ENCODE results near the gene SSUH2. TPM values are rescaled to one million over a fixed set of nuclear protein-coding genes. Genes with fewer than 3 reads are reported as not detected.
"Not testable (repeated sequence)": the region's sequence is repeated elsewhere in the genome, so short reads cannot be mapped to it uniquely, and the experiment has no call there.

Gene SSUH2
- total RNA-seq, 1 donor: under 0.01 TPM

DNA sequence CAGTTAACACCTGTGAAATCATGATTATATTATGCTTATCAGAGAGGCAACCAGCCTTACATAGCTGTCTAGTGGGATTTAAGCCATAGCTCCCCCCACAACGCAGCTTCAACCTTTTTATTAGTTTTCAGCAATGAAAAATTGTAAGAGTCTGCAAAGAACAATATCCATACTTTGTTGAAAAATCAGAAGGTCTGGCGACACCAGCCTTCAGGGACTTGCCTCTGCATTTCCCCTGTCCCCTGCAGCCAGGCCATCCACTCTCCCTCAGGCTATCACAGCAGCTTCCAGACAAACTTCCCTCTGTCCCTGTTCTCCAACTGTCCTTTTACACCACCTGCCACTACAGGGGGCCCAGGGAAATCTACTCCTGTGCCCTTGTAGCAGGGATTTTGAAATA, 59.9 kb downstream of the SSUH2 start:
- DNase-seq (ENCODE audit: low read depth in 2 of 3, low spot score in 2 of 3): no peak

DNA sequence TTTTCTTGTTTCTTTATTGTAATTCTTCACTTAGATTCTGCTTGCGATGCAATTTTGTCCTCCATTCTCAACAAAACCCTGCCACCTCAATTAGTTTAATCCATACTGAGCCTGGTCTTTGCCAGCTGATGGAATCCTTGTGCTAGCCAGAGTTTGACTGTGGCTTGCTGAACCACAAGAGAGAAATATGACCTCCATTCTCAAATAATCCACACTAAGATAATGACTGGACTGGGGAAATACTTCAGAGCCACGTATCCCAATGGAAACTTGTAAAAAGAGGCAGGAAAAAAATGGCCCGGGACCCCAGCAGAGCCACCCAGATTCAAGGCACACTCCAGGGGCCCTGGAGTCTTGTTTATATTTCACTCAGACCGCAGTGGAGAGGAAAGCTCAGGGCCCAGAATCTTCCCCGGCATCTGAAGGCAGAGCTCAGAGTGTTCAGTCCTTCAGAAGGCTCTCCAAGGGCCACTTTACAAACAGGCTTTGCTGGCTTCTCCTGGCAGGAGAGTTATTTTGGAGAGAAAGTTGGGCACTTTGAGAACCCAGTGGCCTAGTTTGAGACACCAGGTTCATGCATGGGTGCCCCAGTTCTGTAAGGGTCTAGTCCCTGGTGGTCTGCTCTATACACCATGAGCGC, 62.7 kb downstream of the SSUH2 start:
- no peak for DNase-seq (ENCODE audit: low read depth in 2 of 3, low spot score in 2 of 3)

DNA sequence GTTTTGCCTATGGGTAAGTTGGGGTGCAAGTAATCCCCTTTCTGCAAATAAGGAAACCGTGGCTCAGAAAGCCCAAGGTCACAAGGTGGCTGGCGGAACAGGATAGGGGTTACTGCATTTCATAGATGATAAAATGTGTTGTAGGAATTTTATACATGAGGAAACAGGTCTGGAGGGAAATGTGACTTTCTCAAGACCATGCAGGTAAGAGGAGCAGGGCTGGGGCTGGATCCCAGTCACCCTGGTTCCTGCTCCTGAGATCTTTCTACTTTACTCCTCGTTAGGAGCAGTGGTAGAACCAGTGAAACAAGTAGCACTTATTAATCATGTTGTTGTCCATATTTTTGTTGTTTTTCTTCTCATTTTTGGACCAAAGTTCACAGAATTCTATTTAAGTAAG, 63.2 kb downstream of the SSUH2 start:
- no peak for DNase-seq (ENCODE audit: low read depth in 2 of 3, low spot score in 2 of 3)

DNA sequence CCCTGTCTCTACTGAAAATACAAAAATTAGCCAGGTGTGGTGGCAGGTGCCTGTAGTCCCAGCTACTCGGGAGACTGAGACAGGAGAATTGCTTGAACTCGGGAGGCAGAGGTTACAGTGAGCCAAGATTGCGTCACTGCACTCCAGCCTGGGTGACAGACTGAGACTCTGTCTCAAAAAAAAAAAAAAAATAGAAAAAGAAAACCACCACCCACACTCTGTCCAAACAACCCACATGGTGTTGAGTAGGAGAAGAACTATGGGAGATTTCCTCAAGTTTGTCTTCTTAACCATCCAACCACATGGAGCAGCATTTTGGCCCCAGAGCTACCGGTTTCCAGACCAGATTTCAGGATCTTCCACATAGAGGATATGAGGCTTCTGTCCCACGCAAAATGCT, 64.2 kb downstream of the SSUH2 start:
- not testable (repeated sequence) for DNase-seq (ENCODE audit: low read depth in 2 of 3, low spot score in 2 of 3)

DNA sequence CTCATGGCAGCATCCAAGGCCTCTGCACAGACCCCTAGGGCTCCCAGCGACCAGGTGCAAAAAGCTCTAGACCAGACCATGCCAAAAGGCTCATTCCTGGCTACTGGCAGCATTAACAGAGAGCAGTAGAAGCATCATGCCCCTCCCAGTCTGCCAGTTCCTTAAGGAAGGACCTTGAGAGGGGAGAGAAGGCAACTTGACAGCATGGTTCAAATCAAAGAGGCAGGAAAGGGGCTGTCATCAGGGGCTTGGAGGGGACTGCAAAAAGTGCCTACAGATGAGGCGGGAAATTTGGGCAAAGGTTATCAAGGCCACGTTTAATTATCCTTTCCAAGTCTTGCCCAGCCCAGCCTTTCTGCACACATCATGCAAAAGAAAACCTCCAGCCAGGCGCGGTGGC, 64.7 kb downstream of the SSUH2 start:
- no peak for DNase-seq (ENCODE audit: low read depth in 2 of 3, low spot score in 2 of 3)

DNA sequence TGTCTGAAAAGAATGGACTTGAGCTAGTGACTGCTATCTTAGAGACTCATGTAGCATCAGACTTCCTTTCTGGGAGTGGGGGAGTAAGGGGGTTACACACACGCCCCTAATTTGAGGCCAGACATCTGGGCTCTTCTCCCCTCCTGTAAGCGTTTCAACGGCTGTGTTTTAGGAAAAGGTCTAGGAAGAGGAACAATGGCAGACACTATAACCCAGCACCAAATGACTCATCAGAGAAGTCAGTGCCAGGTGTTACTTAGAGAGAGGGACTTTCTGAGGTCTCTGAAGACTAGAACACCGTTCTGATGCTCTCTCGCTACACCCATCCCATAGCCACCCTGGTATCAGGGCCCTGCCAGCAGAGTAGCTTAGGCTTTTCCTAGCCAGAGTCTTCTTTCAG, 65.5 kb downstream of the SSUH2 start:
- peak in 2 of 3 donors; percentile 9 to 49 for DNase-seq (ENCODE audit: low read depth in 2 of 3, low spot score in 2 of 3)

DNA sequence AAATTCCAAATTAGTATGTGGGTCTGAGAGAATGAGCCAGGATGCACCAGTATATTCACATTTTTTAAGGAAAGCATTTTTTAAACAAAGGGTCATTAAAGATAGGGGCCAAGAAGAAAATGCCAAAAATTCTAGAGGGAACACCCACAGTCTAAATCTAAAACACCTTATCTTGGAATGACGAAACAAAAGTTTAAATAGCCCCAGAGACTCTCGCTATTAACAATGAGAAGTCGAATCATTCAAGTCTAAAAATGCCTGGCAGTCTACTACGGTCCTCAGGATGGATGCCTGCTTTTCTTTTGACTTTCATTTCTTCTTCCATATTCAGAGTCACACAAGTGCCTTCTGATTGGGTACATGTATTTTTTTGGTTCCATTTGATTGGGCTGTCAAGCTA, 66.3 kb downstream of the SSUH2 start:
- DNase-seq (ENCODE audit: low read depth in 2 of 3, low spot score in 2 of 3): no peak

DNA sequence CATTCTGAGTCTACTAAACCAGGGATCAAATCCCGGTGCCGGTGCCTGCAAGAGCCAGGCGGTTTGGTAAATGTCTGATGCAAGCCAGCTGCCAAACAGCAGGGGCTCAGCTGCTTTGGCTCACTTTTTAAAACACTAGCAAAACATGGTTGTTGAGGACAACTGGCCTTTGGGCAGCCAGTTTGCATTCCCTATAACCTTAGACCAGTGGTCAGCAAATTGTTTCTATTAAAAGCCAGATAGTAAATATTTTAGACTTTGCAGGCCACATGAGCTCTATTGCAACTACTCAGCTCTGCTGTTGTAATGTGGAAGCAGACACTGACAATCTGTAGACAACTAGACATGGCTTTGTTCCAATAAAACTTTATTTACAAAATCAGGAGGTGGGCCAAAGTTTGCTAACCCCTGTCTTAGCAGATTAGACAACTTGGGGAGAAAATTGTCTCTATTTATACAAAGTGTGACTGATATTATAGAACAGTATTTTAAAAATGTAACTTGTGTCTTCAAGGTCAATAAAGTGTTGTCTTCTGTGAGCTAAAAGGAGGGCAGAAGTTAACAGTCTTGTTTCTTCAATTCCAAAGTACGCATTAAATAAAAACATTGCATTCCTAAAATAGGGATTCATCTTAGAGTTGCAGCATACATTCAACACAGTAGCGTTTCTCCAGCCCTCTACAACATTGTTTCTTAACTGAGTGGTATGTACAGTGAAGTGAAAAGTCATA, 67.6 kb downstream of the SSUH2 start:
- DNase-seq (ENCODE audit: low read depth in 2 of 3, low spot score in 2 of 3): no peak

DNA sequence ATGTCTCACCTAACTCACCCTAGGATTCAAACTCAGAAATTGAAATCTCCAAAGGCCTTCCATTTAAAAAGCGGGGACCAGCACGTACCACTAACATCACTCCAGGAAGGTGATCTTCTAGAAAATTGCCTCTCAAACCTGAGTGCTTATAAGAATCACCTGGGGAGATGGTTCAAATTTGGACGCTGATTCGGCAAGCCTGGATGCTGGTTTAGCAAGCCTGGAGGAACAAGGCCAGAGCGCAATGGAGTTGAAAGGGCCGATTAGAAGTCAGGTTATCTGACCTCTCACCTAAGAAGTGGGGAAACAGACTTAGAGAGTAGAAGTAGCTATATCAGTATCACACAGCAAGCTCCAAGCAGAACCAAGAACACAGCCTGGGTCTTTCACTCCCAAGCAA, 68.2 kb downstream of the SSUH2 start:
- DNase-seq (ENCODE audit: low read depth in 2 of 3, low spot score in 2 of 3): no peak

DNA sequence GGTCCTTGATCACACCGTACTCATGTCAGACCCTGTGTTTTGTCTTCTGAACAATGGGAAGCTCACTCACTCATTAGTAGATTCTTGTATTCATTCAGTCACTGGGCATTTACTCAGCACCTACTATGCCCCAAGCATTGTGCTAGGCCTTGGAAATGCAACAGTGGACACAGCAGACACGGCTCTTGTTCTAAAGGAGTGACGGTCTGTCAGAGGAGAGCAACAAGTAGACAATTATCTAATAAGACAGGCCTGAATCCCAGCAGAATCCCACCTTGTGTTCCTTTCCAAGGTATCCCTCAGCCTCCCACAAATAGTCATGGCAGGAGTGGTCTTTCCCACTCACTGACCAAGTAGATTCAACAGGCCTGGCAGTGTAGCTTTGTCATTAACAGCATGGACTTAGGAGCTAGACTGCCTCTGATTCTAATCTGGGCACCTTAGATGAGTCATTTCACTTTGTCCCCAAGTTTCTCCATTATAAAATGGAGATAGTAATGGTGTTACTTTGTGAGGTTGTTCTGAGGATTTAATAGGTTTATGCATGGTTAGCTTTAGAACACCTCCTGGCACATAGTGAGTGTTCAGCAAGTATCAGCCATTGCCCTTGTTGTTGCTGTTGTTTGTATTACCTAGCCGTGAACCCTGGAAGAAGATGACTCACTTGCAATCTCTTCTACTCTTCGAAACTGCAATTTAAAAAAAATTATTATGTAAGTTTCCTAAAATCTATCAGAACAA, 69.1 kb downstream of the SSUH2 start:
- no peak for DNase-seq (ENCODE audit: low read depth in 2 of 3, low spot score in 2 of 3)

DNA sequence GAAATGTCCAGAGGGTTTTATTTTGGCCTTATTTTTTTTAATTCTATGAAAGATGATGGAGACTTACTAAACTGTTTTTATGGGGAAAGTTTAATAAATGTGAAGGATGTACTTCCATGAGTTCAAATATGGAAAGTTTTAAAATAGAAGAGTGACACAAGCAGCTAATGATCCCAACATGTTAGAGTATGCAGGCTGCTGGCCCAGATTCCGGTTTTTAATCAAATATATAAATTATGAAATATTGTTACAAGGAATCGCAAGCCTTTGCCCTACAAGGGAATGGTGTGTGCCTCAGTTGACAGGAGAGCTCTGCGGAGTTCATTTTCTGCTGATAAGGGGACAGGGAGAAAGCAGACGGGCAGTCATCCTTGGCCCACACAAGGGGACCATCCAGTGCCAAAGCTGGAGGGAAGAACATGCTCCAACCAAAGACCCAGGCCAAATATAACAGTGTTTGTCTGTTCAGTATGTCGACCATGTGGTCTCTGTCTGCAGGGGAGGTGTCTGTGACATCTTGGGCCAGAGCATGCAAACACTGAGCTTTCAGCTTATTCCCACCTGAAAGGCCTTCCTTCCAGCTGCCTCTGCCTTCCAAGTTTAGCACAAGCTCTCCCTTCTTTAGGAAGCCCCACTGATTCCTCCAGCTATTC, 69.8 kb downstream of the SSUH2 start:
- no peak for DNase-seq (ENCODE audit: low read depth in 2 of 3, low spot score in 2 of 3)

DNA sequence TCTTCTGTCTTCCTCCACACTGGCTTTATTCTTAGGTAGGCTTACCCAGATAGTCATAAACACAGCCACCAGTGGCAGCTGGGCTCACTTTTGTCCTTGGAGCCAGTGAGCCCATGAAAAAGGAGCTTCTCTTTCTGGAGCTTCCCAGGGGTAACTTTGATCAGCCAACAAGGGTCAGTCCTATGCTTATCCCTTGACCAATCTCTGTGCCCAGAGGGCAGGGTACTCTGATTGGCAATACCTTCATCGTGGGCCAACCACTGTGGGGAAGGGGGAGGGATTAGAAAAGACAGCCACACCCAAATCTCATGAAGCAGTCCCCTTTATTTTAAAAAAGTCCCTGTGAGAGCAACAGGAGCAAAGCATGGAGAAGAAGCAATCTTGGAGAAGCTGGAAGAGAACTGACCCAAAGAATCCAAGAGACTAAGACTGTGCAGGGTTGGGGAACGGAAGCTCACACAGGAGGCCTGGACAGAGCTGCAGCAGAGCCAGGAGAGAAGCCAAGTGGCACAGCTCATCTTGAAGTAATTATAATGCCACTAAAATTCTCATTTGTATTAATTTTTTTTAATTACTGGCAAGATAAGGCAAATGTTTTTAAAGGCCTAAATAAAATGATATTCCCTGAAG, 70.4 kb downstream of the SSUH2 start:
- DNase-seq (ENCODE audit: low read depth in 2 of 3, low spot score in 2 of 3): no peak

DNA sequence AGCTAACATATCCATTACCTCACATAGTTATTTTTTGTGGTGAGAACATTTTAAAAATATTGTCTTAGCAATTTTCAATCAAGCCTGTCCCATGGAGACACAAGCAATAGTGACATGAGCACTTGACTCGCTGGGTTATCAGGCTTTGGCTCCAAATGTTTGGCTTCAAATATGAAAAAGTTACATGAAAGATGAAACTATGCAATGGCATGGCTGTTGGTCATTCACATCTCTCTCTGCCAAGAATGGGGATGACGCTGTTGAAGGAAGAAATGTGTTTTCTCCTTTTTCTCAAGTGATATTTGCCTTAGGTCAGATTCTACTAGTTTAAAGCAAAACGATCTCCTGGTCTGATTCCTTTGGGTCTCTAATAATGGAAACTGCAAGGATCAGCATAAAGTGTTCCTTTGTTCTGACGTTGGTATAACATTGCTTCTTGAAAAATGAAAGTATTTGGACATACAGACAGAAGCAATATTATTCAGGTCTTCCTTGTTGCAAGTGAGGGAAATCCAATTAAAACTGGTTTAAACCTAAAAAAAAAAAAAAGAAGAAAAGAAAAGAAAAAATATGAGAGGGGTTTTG, 71.2 kb downstream of the SSUH2 start:
- no peak for DNase-seq (ENCODE audit: low read depth in 2 of 3, low spot score in 2 of 3)

DNA sequence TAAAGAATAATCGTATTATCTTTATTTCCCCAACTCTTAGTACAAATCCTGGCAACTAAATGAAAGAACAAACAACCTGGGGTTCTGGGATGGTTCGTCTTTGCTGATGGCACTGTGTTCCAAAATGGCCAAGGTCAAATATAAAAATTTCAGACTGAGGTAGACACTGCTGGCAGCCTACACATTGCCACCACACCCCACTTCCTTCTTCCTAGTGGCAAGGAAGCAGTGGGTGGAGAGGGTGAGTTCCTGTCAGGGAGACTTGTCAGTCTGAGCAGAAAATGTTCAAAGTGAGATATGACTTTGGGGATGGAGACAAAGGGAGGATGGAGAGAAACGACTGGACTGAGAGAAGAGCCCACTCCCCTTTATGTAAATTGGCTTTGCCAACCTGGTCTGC, 73.3 kb downstream of the SSUH2 start:
- peak in 1 of 3 donors; percentile 6 for DNase-seq (ENCODE audit: low read depth in 2 of 3, low spot score in 2 of 3)

Other genes with a start within 250 kb of the SSUH2 start
- gene LMCD1, start 143.0 kb downstream of the SSUH2 start, total RNA-seq: 0.81 TPM
- not detected for gene CAV3, start 89.0 kb upstream of the SSUH2 start, total RNA-seq
- 0.27 TPM for gene OXTR, start 124.8 kb upstream of the SSUH2 start, total RNA-seq